Upper lobe of left lung (tissue), 4 donors: Measurements from ENCODE around the gene FLT1.

Experiments
- POLR2A ChIP-seq, 4 donors: fragments of 450-650 bp; IDR thresholded peaks; one replicate each; pipeline ENCODE4 v1.5.1; 2016 to 2017; ENCODE audit warnings: antibody characterized with exemption in 4 of 4, mild to moderate bottlenecking in 2 of 4
- POLR2AphosphoS5 ChIP-seq, 2 donors: sonication (generic); formaldehyde crosslinking; IDR thresholded peaks; one replicate each; pipeline ENCODE4 v1.5.1; 2017; ENCODE audit warnings: antibody characterized with exemption in 2 of 2

DNA sequence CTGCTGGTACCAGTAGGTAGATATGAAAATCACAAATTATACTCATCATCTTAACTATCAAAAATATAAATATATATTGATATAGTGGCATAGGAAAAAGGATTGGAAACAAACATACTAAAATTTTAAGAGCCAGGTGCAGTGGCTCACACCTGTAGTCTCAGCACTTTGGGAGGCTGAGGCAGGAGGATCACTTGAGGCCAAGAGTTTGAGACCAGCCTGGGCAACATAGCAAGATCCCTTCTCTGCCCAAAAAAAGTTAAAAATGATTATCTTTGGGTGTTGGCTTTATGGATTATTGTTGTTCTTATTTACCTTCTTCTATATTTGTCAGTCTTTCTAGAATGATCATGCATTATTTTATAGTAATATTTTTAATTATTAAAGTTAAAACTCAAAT, 53.4 kb downstream of the FLT1 start:
- TF ChIP-seq POLR2AphosphoS5 (IDR thresholded peaks at IDR 0.05) (no peak), POLR2A (IDR thresholded peaks at IDR 0.05) (no peak)
